Measurements from ENCODE around the gene ATXN1.

The ATXN1 gene

DNA sequence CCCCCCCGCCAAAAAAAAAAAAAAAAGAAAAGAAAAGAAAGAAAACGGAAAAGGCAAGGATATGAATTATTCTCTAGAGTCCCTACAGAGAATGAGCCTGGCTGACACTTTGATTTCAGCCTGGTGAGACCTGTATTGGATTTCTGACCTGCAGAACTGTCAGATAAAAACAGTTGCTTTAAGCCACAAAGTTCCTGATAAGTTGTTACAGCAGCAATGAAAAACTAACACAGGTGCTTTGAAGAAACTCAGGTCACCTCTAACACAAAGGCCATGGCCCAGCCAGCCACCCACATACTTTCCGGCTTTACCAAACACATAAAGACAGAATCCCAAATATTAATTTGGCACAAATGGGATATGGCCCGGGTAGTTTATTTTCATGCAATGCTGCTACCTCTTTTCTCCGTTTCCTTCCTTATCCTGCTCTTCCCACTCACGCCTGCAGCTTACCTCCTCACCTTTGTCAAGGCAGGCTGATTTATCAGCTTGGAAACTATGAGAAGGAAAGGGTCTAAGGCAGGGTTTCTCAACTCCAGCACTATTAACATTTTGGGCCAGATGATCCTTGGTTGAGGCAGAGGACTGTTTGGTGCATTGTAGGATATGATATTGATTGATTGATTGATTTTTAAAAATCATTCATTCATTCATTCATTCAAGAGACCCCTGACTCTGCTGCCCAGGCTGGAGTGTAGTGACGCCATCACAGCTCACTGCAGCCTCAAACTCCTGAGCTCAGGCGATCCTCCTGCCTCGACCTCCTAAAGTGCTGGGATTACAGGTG lies 88.1 kb downstream of the ATXN1 start:
- no peak for DNase-seq (ENCODE audit: low spot score)

DNA sequence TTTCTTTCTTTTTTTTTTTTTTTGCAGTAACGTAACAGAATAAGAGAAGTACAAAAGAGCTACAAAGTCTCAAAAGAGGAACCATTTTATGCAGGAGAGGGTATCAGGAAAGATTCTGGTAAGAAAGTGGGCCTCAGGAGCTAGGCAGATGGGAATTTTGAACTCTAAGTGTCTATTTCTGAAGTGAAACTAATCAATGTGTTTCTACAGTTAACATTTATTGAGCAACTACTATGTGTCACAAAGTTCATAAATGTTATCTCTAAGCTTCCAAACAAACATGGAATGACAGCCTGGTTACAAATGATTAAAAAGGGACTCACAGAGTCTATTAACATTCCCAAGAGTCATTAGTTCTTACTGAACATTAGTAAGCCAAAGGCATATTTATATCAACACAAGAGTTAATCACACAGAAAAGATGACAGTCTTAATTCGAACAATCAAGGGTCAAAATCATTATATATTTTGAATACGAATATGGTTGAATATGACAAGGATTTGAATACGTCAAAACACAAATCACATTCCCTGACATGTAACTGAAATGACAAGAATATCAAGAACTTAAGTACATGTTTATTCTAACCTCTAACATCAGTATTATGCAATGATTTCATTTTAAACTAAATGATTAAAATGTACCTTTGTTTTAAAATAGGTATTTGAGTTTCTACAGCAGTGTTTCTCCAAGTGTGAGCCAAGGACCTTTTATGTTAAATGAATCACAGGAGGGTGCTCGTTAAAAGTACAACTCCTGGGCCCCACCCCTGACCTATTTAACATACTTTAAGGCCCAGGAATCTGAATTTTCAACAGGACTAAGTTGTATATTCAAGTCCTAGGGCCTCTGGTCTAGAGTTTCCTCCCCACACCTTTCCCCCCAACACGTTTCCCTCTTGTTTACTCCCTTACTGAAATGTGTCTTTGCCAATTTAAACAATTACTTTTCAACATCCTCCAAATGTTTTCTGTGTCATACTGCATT lies 89.7 kb downstream of the ATXN1 start:
- no peak for DNase-seq (ENCODE audit: low spot score)

DNA sequence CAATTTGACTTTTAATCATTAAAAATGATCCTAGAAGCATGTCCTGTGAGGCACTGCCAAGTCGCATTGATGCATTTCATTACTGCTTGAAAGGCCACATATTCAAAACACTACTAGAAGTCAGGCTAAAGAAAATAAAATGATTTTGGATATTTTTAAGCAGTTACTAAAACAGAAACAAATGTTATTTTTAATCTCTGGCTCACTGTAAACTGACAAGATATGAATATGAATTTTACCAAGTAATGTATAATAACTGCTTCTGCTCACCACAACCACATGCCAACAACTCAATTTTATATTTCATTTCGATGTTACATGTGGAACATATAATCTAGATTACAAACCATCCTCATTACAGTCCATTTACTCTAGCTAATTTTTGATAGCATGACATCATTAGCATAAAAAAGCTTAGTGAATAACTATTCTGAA lies 90.6 kb downstream of the ATXN1 start:
- no peak for DNase-seq (ENCODE audit: low spot score)

DNA sequence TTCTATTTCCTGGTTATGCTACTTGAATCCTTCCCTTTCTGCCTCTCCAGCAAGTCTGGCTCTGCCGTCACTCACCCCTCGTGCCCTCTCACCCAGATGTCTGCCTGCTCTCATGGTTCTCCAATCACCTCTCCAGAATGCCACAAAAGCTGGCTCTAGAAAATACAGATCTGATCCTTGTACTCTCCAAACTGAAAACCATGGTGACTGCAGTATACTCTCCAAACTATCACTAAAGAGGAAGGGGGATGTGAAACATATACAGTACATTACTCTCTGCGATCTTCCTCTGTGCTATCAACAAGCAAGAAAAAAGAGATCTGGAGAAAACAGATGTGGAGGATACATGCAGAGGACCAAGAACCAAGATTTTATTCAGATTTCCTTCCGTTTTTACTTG lies 91.1 kb downstream of the ATXN1 start:
- no peak for DNase-seq (ENCODE audit: low spot score)

DNA sequence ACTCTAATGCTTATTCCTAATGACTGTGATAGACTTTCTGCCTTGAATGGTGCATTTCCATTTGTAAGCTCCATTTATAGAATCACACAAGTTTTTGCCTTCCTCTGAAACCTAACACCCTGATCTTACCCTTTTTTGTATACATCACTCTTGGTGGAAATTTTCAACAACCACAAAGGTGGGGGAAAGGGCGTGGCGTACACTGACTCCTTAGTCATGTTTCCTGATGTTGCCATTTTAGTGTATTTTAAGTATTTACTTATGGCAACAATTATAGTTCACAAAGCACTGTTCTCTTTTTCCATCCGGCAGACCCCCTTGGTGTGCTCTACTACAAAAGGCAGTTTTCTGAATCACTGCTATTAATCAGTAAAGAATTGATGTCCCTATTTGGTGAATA lies 92.0 kb downstream of the ATXN1 start:
- no peak for DNase-seq (ENCODE audit: low spot score)

DNA sequence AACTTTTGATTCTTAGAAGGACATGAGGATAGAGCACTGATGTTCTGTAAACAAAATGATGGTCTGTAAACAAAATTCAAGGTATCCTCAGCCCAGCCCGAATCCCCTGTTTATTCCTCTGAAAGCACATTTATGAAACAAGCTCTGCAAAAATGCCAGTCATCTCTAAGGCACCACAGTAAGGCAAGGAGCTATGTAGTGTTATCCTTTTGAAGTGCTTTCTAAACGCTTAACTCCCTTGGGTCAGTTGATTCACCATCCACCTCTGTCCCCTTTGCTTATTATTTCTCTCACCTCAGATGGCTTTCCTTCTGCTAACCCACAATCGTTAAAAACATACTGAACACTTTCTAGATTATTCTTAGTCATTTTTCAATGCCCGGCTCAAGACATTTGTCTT lies 93.8 kb downstream of the ATXN1 start:
- DNase-seq (ENCODE audit: low spot score), result no peak

DNA sequence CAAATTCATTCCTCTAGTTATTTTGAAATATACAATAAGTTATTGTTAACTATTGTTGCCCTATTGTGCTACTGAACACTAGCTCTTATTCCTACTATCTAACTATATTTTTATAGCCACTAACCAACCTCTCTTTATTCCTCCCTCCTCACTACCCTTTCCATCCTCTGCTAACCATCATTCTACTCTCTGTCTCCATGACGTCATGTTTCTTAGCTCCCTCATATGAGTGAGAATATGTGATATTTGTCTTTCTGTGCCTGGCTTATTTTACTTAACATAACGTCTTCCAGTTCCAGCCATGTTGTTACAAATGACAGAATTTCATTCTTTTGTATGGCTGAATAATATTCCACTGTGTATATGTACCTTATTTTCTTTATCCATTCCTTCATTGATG lies 95.3 kb downstream of the ATXN1 start:
- no peak for DNase-seq (ENCODE audit: low spot score)

DNA sequence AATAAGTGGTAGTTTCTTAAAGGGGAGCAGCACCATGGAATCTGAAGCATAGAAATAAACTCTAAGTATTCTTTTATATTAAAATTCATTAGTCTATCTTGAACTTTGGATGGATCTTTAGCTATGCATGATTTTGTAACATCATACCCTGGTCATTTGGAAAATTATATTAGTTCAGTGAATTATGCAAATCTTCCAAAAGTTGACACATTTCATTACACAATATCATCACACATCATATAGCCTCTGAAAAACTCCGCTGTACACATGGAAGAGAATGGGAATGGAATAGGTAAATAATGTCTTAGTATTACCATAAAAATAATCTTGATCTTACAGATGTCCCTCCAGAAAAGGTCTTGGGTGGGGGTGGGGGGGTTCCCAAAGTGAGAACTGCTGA lies 96.1 kb downstream of the ATXN1 start:
- DNase-seq (ENCODE audit: low spot score), result no peak

DNA sequence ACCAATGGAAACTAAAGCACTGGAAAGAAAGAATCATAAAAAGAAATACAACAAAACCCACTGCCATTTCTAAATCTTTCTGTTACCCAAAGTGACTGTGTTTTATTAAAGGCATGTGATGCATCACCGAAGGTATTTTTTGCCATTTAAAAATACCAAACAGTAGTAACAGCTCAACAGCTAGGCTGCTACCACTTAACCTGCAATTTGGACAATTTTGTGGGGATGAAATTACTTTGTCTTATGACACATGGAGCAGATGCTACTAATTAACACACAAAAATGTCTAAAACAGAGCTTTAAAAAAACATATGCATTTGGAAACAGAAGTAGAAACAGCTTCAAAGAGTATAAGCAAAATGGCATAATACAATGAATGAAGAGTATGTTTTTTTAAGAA lies 97.4 kb downstream of the ATXN1 start:
- DNase-seq (ENCODE audit: low spot score), result no peak

DNA sequence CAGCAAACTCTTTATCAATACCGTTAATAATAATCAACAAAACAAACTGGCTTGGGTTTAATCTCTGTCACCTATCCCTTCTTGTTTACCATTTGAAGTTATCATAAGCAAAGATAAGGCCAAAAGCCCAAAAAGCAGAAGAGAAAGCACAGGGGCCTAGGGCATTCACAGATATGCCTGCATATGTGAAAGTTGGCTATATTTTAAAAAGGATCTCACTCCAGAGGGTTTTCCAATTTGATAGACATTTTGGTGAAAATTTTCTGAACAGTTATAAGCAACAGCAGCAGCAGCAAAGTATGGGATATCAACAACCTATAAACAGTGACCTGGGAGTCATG lies 101.1 kb downstream of the ATXN1 start:
- no peak for DNase-seq (ENCODE audit: low spot score)

DNA sequence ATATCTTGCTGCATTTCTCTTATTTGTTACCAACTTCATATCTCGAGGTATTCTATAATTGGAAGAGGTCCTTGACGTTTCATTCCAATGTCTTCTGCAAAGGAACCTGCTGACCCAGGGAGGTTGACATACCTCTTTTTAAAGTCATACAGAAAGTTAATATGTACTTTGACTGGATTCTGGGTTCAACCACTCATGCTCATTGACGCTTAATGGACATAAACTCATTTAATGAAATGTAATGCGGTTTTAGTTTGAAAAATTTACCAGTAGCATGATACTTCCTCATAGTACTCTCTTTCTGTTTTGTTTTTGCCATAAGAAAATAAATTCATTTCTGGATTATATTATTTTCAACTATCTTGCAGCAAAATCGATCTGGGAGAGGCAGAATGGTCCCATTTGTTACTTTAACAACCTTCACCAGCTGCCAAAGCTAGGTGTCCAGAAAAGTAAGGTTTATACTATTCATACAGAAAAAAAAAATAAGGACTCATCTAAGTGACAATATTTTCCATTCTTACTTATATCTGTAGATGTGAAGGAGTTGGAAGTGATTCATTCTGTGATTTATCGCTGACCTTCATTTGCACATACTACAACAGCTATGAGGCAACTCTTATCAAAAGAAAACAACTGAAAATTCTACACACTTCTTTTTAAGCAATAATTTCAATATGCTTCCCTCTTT lies 101.6 kb downstream of the ATXN1 start:
- no peak for DNase-seq (ENCODE audit: low spot score)

DNA sequence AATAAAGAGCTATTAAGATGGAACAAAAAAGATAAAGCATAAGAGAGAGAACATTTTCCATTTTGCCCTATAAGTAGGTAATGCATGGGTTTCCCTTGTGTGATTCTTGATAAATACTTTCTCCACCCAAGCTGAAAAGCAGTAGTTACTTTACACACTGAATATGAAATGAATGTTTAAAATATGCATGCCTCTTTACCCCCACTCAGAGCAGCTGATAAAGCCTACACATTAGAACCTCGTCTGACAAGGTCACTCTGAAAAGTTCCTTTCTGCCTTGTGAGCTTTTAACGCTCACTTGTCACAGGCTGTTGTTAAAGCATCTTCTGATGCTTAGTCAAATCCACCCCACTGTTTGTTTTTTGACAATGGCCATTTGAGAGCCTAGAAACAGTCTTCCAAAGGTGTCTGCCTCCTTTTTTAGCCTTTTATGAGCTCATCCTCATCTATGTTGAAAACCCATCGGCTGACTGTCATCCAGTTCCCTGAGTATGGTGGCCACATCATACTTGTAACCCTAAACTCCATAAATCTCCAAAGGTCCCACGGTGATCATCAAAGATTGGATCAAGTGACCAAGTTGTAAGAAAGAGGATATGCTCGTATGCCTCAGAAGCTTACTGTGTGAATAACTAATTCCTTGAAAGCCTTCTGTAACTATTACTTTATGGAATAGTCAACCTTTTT lies 102.8 kb downstream of the ATXN1 start:
- DNase-seq (ENCODE audit: low spot score), result no peak

DNA sequence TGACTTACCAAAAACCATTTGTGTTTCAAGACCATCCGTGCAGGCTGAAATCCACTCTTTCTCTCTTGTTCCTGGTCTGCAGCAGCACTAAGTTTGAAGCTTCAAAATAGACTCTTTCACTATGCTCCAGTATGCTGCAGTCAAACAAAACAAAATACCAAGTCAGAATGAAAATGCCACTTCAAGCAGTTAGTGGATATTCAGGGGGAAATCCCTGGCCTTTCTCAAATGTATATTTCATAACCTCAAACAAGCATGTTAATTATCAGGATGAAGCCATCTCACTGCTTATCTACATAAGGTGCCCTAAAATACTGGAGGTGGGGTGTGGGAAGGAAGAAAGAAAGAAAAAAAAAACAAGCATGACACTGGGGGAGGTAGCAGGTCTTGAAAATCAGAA lies 103.5 kb downstream of the ATXN1 start:
- no peak for DNase-seq (ENCODE audit: low spot score)

DNA sequence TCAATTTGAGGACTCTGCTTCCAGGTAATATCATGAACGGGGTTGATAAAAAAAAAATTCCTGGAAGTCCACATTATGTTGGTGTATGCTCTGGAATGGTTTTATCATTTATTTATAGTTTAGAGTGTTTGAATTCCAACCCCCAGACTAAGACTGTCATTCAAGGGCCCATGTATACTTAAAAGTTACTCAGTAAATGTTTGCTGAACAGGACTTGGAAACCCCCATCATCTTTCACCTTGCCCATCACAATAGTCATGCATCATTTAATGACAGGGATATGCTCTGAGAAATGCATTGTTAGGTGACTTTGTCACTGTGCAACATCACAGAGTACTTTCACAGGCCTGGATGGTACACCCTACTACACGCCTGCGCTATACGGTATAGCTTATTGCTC lies 104.8 kb downstream of the ATXN1 start:
- DNase-seq (ENCODE audit: low spot score), result no peak

DNA sequence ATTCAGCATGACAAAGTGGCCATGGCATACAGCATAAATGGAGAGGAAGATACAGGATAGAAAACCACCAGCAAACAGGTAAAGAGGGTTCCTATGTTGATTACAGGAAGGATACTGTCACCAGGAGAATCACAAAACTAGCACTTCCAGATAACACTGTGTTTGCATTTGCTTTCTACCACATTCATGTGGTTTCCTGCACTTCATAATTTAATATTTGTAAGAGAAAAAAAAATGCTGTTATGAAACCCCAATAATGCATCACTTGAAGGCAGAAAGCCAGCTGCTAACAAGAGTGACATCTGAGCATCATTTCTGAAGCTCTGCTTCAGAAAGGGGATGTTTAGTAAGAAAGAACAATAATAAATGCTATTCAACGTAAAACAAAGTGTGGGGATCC lies 106.6 kb downstream of the ATXN1 start:
- no peak for DNase-seq (ENCODE audit: low spot score)

DNA sequence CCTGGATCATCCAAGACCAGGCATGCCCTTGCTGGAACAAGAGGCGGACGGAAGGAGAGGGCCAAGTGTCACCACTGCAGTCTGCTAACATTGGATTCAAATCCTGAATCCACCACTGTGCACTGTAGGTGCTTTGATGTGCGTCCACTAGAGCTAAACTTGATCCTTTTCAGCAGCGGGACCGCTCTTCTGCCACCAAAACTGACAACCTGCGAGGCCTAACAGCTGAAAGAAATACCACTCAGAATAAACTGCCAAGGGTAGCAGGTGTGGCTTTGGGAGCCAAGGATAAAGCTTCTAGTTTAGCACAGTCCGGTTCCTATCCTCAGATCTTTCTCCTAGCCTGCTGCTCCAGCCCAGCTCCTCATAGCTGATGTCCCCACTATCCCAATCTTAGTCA lies 108.0 kb downstream of the ATXN1 start:
- DNase-seq (ENCODE audit: low spot score), result no peak

DNA sequence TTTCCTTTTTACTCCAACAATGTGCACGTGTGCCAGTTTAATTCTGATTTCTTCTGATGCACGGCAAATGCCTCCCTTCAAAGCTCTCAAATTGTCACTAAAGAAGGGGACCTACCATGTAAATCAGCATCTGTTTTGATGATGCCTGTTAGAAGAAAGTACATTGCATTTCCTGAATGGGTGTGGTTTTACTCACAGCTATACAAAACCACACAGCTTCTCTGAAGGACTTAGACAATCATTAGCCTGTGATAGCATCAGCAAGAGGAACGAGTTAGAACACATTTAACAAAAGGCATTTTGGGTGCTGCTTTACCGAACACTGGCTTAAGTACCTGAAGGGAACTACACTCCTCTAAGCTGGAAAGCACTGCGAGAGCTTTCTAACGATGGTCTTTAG lies 109.4 kb downstream of the ATXN1 start:
- DNase-seq (ENCODE audit: low spot score), result no peak

DNA sequence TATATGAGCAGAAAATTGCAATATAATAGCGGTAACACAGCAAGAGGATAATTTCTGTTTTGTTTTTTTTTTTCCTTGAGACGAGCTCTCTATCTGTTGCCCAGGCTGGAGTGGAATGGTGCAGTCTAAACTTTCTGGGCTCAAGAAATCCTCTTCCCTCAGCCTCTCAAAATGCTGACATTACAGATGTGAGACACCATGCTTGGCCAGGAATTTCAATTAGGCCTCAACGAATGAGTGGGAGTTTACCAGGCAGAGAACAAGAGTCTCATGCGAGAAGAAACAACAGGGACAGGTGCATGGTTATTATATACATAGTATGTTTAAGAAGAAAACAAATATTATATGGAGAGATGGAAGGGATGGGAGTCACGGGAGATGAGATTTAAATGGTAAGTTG lies 111.4 kb downstream of the ATXN1 start:
- DNase-seq (ENCODE audit: low spot score), result no peak

DNA sequence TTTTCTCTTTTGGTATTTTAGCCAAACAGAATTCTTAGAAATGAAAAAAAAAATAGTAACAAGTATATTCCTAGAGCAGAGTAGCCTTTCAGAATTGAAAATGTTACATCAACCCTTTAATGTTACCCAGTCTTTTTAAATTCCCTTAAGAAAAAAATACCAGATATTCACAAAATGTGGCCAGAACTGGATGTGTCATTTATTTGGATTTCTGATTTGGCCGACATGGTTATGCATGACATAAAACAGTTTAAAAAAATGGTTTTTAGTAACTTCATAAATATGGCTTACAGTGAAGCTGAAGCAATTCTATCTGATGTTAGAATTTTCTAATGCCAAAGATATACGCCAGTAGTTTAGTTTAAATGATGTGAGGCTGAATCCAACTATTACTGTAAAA lies 112.0 kb downstream of the ATXN1 start:
- DNase-seq (ENCODE audit: low spot score), result no peak

DNA sequence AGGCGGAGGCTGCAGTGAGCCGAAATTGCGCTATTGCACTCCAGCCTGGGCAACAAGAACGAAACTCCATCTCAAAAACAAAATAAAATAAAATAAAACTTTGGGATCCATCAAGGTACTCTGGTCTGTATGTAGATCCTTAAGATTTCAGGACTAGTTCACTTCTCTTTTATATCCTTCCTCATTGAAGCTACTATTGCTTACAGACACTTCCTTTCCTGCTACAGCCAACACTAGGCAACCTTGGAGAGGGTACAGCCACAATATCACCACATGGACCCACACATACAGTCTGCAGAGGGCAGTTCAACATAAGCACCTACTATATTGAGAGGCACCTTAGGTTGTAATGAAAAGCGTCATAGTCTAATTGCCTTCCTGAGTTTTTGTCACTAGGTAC lies 113.3 kb downstream of the ATXN1 start:
- DNase-seq (ENCODE audit: low spot score), result no peak

DNA sequence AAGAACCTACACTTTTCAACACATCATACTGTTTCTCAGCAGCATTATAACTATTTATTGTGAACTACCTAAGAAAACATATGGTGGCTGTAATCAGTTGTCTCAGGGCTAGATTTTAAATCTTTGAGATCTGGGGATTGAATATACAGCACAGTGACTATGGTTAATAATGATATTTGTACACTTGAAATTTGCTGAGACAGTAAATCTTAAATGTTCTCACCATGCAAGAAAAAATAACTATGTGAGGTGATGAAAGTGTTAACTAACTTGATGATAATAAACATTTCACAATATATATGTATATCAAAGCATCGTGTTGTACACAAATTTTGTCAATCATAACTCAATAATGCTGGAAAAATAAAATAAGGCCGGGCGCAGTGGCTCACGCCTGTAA lies 113.8 kb downstream of the ATXN1 start:
- DNase-seq (ENCODE audit: low spot score), result no peak

DNA sequence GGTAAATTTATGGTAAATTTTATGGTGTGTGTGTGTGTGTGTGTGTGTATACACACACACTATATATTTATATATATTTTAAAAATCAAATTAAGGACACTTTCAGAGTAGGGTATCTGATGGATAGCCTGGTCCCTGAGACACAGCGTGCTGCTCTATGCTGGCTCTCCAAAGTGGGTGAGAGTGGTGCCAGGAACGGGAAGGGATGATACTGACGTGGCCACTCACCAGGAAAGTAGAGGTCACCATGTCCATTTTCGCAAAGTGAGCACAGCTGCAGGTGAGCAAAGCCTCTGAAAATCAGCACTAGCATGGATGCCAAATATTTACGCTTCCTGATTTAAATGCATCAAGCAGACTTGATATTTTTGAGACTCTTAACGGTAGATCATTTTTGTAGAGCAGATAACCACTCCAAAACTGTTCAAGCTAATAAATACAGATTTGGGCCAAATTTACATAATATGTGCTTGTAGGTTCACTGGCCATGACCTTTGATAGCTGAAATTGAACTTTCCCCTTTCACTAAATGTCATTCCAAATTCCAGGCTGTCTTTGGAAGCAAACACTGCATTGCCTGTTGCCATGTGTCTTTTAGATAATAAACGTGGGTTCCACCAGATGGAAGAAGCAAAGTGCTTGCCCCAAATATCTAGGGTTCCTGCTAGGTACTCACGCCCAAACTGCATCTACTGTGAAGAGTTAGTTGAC lies 116.6 kb downstream of the ATXN1 start:
- no peak for DNase-seq (ENCODE audit: low spot score)
